Stimulated activated CD4-positive, alpha-beta T cell treated with anti-CD3 and anti-CD28 coated beads, Interleukin-12 subunit alpha, Interleukin-12 subunit beta, amount 100 ng/mL, for 4 hours (primary cell): ENCODE data around the gene SYMPK.

Experiments used
- DNase-seq: peaks from one replicate; pipeline ENCODE4 v3.0.0-alpha.2; 2020

SYMPK gene

DNA sequence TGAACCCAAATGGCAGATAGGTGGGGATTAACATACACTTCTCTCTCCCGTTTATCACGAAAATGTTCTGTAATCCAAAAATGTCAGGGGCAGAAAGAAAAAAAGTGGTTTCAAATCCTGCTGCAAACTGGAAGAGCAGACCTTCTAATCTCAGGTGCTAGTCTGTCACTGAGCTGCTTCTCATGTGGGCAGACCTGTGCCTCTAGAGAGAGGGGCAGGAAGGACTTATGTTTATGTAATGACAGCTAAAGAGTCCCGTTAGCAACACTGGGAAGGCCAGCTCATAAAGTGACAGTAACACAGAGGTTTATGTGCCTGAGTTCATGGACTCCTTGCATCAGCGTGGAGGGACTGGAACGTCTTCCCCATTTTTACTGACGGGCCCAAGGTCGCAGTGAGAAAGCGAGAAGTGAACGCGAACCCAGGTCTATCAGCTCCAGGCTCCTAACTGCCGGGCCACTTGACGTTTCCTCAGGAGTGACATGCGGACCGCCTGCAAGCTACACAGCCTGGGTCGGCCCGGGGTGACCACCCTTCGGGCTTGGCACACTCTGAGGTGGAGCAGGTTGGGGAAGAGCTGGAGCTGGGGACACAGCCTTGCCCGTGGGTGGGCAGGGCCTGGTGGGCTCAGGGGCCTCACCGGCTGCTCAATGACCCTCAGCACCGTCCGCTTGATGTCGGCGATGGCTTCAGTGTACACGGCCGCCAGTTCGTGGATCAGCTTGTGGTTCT, 38.2 kb downstream of the SYMPK start:
- no peak for DNase-seq

- DNase-seq = no peak
Measured at GRCh38 chr19:45824041-45824471, 38.9 kb downstream of the SYMPK start.

DNA sequence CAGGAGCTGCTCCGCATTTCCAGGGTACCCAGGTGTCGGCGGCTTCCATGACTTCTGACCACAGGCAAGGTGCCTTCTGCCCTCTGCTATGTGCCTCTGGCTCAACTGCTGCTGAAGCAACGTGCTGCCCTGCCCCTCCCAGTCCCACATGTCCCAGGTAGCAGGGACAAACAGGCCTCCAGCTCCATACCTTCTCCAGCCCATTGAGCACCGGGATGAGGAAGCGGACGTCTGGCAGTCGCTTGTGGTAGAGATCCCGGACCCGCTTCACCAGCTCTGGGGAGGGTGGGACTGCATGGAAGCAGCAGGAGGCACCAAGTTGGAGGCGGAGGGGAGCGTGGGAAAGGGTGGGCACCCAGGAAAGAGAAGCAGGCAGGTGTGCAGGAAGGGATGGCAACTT, 39.8 kb downstream of the SYMPK start:
- no peak for DNase-seq

- no peak for DNase-seq
Measured at GRCh38 chr19:45822716-45823115, 40.2 kb downstream of the SYMPK start.

DNA sequence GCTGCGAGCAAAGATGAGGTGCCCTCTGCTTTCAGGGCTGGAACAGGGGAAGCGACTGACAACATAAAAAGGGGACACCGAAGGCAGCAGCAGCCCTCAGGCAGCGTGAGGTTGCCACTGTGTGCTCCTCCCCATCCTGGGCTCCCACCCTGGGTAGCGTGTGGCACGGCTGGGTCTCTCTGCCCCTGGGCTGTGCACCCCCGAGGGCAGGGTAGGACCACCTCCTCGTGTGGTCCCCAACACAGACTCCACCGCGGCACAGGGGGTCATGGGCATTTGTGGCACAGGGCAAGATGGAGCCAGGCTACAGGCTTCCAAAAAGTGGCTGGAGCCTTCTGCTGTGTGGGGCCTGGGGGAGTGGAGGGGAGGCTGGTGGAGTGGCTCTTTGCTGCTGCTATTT, 41.4 kb downstream of the SYMPK start:
- no peak for DNase-seq

DNA sequence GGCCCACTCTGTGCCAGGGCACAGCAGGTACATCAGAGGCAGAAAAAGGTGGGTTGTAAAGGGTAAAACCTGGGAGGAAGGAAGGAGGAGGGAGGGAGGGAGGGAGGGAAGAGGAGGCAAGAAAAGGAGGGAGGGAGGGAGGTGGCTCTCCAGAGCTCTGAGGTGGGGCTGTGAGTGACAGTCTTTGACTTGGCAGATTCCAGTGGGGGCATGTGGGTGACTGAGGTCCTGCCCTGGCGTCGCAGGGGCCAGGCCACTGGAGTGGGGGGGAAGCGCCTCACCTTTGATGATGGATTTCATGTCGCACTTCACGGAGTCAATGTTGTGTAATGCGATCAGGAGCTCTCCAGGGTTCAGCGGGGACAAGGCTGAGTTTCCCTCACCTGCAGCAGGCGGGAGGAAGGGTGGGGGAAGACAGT, 41.8 kb downstream of the SYMPK start:
- DNase-seq = no peak

DNA sequence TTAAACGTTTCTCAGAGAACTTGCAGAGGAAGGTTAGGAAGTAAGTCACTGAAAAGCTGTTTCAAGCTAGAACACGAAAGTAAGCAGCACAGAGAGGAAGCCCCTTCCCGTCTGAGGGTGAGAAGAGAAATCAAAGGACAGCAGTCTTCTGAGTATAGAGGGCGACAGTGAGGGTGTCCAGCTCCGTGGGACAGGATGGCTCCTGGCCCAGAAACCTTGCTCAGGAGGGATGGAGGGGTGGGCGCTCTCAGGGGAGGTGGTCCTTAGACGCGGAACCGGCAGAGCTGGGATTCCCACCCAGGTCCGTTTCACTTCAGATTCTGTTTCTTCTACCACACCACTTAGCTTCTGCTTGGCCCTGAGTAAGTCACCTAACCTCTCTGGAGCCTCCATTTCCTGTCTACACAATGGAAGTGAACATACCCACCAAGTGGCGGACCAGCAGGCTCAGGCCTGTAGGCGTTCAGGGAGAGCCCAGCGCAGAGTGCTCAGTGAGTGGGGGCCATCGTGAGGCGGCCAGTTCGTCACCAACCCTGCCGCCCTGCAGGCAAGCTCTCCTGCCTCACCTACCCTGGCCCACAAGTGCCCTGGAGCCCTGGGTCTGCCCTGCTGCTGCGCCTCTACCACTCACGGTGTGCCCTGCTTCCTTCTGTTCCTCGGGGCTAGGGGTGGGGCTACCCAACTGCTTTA, 42.4 kb downstream of the SYMPK start:
- no peak for DNase-seq

DNA sequence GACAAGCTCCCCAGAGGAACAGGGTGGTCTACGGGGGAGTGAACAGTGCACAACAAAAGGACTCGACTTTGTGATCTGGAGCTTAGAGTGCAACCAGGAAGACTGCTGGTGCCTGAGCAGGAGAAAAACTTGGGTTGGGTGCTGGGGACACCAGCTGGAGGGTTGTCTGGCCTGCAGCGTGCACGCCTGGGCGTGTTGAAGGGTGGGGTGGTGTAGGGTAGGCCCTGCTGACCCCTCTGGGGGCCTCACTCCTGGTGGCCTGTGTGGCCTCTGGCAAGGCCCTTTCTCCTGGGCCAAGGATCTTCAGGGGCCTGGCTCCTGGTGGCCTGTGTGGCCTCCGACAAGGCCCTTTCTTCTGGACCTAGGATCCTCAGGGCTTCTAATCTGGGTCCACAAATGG, 43.2 kb downstream of the SYMPK start:
- no peak for DNase-seq

GRCh38 chr19:45817725-45818301, 45.1 kb downstream of the SYMPK start:
- DNase-seq = no peak

- peak; percentile 97 for DNase-seq
Measured at GRCh38 chr19:45817010-45817724, 45.8 kb downstream of the SYMPK start.

- DNase-seq = no peak
Measured at GRCh38 chr19:45816236-45817009, 46.5 kb downstream of the SYMPK start.

GRCh38 chr19:45815481-45816216, 47.3 kb downstream of the SYMPK start:
- no peak for DNase-seq

DNA sequence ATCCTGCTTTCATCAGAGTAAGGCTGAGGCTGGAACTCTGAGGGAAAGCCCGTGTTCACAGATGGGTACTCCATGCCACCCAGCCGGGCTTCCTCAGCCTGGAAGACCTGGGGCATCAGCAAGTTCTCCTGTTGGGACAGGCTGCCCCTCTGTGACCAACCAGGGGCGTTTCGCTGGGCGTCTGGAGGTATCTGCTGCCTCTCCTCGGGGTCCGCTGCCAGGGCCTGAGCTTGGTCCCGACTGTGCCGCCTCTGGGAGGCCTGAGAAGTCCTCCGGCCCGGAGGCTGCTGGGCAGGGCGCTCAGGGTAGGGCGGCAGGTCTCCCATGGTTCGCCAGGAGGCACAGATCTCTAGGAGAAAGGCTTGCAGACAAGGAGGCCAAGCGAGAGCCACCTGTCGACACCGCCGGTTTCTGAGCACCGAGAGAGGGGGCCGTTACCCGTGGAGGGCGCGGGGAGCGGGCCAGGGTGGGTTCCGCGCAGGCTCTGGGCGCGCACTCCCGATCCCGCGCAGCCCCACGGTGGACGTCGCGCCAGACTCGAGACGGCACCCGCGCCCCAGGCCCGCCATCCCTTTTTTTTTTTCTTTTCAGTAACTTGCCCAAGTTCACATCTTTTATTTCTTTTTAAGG, 48.0 kb downstream of the SYMPK start, which contains the start of gene RSPH6A:
Gene RSPH6A, minus strand, starts transcription at position 458 of the 630 bp plus-strand sequence. Its CDS starts 132 bp downstream, at position 326.
- no peak for DNase-seq

DNA sequence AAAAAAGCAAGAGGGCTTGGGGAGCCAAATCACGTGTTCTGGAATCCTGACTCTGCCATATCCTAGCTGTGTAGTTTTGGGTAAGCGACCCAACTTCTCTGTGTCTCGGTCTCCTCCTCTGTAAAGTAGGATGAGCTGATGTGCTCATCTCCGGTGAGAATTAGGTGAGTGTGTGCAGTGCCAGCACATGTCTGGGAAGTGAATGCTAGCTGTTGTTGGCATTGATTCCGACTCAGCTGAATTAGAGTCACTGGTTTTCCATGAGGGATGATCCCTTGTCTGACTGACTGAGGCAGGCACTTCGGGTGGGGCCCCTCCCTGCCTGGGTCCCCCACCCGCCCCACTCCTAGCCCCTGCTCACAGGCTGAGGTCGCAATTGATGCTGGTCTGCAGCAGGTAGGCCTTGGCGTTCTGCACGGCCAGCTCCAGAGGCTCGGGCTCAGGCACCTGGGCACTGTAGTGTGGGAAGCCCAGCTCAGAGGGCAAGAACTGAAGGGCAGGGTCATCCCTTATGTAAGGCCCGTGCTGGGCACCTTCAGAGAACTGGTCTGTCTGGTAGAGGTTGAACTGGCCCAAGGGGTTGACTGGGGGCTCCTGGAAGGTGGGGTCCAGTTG, 48.7 kb downstream of the SYMPK start:
- DNase-seq = no peak

DNA sequence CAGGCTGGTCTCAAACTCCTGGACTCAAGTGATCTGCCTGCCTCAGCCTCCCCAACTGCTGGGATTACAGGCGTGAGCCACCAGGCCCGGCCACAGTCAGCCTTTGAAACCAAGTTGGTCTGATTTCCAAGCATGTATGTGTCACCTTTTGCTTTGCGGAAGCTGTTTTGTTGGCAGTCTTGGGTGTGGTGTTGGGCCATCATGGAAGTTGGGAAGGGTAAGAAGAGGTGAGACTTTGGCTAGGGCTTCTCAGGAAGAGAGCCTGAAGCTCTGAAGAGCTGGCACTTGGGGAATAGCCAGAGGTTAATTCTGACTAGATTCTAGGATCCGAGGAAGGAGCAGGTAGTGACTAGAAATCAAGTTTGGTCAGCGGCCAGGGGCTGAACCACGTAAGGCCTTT, 50.6 kb downstream of the SYMPK start:
- DNase-seq = no peak

GRCh38 chr19:45809643-45810159, 53.2 kb downstream of the SYMPK start:
- DNase-seq = no peak

GRCh38 chr19:45805719-45806118, 57.2 kb downstream of the SYMPK start:
- no peak for DNase-seq

GRCh38 chr19:45804959-45805230, 58.1 kb downstream of the SYMPK start:
- DNase-seq = no peak

GRCh38 chr19:45804140-45804958, 58.6 kb downstream of the SYMPK start:
- DNase-seq = no peak

DNA sequence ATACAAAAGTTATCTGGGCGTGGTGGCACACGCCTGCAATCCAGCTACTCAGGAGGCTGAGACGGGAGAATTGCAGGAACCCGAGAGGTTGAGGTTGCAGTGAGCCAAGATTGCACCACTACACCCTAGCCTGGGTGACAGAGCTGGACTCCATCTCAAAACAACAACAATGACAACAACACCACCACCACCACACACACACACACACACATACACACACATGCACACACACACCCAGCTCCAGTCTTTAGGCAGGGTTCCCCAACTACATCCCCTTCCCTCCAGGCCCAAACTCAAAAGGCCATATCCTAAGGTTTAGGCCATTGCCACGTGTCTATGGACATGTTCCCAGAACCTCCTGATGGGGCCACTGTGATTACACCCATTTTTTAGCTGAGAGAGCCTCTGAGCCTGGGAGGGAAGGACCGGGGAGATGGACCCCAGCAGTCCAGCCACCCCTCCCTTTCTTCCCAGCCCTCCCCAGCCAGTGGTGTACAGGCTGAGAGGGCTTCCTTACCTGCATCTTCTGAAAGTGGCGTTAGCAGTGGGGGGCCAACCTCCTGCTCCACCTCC, 61.3 kb downstream of the SYMPK start:
- no peak for DNase-seq
